Muscle of arm (tissue), 12 donors: ENCODE data around the gene MFNG. TPM values are rescaled to one million over a fixed set of nuclear protein-coding genes. Genes with fewer than 3 reads are reported as not detected.
"Not testable (repeated sequence)": the region's sequence is repeated elsewhere in the genome, so short reads cannot be mapped to it uniquely, and the experiment has no call there.

Experiments
- DNase-seq: peaks from one replicate; pipeline ENCODE4 v3.0.0-alpha.2; 2013
- polyA plus RNA-seq, 12 donors: library from polyadenylated mRNA; unstranded; fragments of 120-200 nt; gene quantifications; one replicate each; pipeline ENCODE4 v1.2.1, GENCODE V29; 2013; ENCODE audit not compliant: insufficient read length in 12 of 12

Gene MFNG
- polyA plus RNA-seq, 12 donors: 4.5 to 9.9 (median 5.7) TPM; not detected in 2

- no peak for DNase-seq
These were observed 11.6 kb downstream of the MFNG start for GRCh38 chr22:37474447-37475090.

GRCh38 chr22:37473437-37473946 lies 12.7 kb downstream of the MFNG start:
- no peak for DNase-seq

GRCh38 chr22:37472418-37473006 lies 13.7 kb downstream of the MFNG start:
- DNase-seq: no peak

- no peak for DNase-seq
These were observed 14.3 kb downstream of the MFNG start for GRCh38 chr22:37471727-37472417.

GRCh38 chr22:37470087-37470445 lies 16.1 kb downstream of the MFNG start:
- DNase-seq: no peak

GRCh38 chr22:37469416-37470086 lies 16.6 kb downstream of the MFNG start:
- DNase-seq: no peak

- not testable (repeated sequence) for DNase-seq
These were observed 17.9 kb downstream of the MFNG start for GRCh38 chr22:37468201-37468695.

- no peak for DNase-seq
These were observed 18.7 kb downstream of the MFNG start for GRCh38 chr22:37467391-37467955.

GRCh38 chr22:37464181-37464580 lies 22.0 kb downstream of the MFNG start:
- peak; percentile 47 for DNase-seq

GRCh38 chr22:37462983-37463382 lies 23.2 kb downstream of the MFNG start:
- peak; percentile 35 for DNase-seq

GRCh38 chr22:37462436-37462835 lies 23.7 kb downstream of the MFNG start:
- DNase-seq: no peak

GRCh38 chr22:37461961-37462360 lies 24.2 kb downstream of the MFNG start:
- DNase-seq: no peak

- DNase-seq: no peak
These were observed 25.5 kb downstream of the MFNG start for GRCh38 chr22:37460684-37461083.

GRCh38 chr22:37459206-37459605 lies 27.0 kb downstream of the MFNG start:
- DNase-seq: no peak

GRCh38 chr22:37457093-37457893 lies 28.9 kb downstream of the MFNG start:
- DNase-seq: peak; percentile 51

GRCh38 chr22:37456346-37456745 lies 29.8 kb downstream of the MFNG start:
- no peak for DNase-seq

GRCh38 chr22:37455896-37456295 lies 30.3 kb downstream of the MFNG start:
- DNase-seq: no peak

GRCh38 chr22:37454857-37455686 lies 31.1 kb downstream of the MFNG start:
- no peak for DNase-seq

- no peak for DNase-seq
These were observed 32.5 kb downstream of the MFNG start for GRCh38 chr22:37453696-37454095.

GRCh38 chr22:37451218-37451617 lies 35.0 kb downstream of the MFNG start:
- no peak for DNase-seq
